GM12873 (cell line): ENCODE measurements around the gene TM2D3.

ENCODE experiments used
- CTCF ChIP-seq: IDR thresholded peaks from 2 replicates; pipeline ENCODE4 v1.5.1; 2012; ENCODE audit warnings: low read depth, mild to moderate bottlenecking, moderate library complexity, low read length, control low read depth; ENCODE audit not compliant: insufficient read depth; ENCODE audit errors: missing control alignments

Gene TM2D3

GRCh38 chr15:101652098-101652785 is at the start of gene TM2D3:
TSS of gene TM2D3 (minus strand) at chr15:101652381. CDS start at chr15:101652361, 20 bp downstream.
- TF ChIP-seq CTCF: peak; percentile 67

GRCh38 chr15:101698314-101698713 is 46.1 kb upstream of the TM2D3 start:
- TF ChIP-seq CTCF: no peak

- TF ChIP-seq CTCF: no peak
Observed at GRCh38 chr15:101697488-101697887, 45.3 kb upstream of the TM2D3 start.

- TF ChIP-seq CTCF: no peak
Observed at GRCh38 chr15:101696829-101697228, 44.6 kb upstream of the TM2D3 start.

GRCh38 chr15:101694261-101694660 is 42.1 kb upstream of the TM2D3 start:
- TF ChIP-seq CTCF: no peak

- no peak for TF ChIP-seq CTCF
Observed at GRCh38 chr15:101692801-101693598, 40.8 kb upstream of the TM2D3 start.

GRCh38 chr15:101689901-101690300 is 37.7 kb upstream of the TM2D3 start:
- no peak for TF ChIP-seq CTCF
